B cell (primary cell): ENCODE measurements around the gene RPL7A.

Experiments
- CTCF ChIP-seq: fragments of 200-600 bp; IDR thresholded peaks from one replicate; pipeline ENCODE4 v1.8.0; 2022; ENCODE audit warnings: antibody characterized with exemption, mild to moderate bottlenecking
- EZH2 ChIP-seq: IDR thresholded peaks from 2 replicates; pipeline ENCODE4 v1.6.1; 2012; ENCODE audit warnings: borderline replicate concordance, low read depth, mild to moderate bottlenecking, moderate library complexity, low read length; ENCODE audit not compliant: insufficient read depth, poor library complexity, severe bottlenecking

DNA sequence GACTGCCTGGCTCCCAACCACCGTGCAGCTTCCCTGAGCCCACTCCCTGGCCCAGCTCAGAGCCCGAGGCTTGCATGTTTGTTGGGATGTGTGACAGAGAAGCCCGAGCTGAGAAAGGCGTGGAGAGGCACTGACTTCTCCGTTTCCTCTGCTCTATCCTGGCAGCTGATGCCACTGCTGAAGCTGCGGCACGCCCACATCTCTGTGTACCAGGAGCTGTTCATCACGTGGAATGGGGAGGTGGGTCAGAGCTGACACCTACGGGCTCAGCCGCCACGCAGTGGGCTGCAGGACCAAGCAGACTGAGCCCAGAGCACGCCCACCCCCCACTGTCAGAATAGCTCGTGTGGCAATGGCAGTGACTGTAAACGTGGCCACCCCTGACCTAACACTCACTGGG is 37.4 kb downstream of the RPL7A start:
- no peak for TF ChIP-seq CTCF
- TF ChIP-seq EZH2, result no peak
